T47D (cell line): ENCODE results near the gene COPS9.

Source experiments
- DNase-seq, 2 experiments: peaks; one replicate each; pipeline versions ENCODE4 v3.0.0 to v3.0.0-alpha.2; 2011 to 2012; ENCODE audit warnings: low read depth in 1 of 2, low spot score in 1 of 2
- JUND ChIP-seq: IDR thresholded peaks from 2 replicates; pipeline ENCODE4 v1.6.1; 2012; ENCODE audit warnings: low read depth
- in situ Hi-C: cut with HindIII; loops from 2 replicates; pipeline ENCODE4 v1.10.0; 2016; ENCODE audit warnings: low sequenced_read_pairs, low pct_unique_long_range_greater_than_20kb

Gene COPS9

GRCh38 chr2:240124651-240125030, 11.5 kb downstream of the COPS9 start:
- no peak for TF ChIP-seq JUND
- DNase-seq, result no peak
- in situ Hi-C loops, result no loop called here

- TF ChIP-seq JUND, result no peak
- DNase-seq, result no peak
- in situ Hi-C loops, result no loop called here
Observed at GRCh38 chr2:240123821-240124650, 12.1 kb downstream of the COPS9 start.

- in situ Hi-C loops, result no loop called here
- no peak for TF ChIP-seq JUND
- no peak for DNase-seq
Observed at GRCh38 chr2:240121675-240122074, 14.4 kb downstream of the COPS9 start.

- in situ Hi-C loops, result no loop called here
- DNase-seq, result no peak
- TF ChIP-seq JUND, result no peak
Observed at GRCh38 chr2:240121190-240121589, 14.9 kb downstream of the COPS9 start.

- DNase-seq, result no peak
- in situ Hi-C loops, result no loop called here
- no peak for TF ChIP-seq JUND
Observed at GRCh38 chr2:240114233-240114632, 21.9 kb downstream of the COPS9 start.

GRCh38 chr2:240112914-240113690, 23.0 kb downstream of the COPS9 start:
- no peak for TF ChIP-seq JUND
- DNase-seq, result no peak
- in situ Hi-C loops, result no loop called here

GRCh38 chr2:240111253-240111652, 24.9 kb downstream of the COPS9 start:
- no peak for DNase-seq
- in situ Hi-C loops, result no loop called here

GRCh38 chr2:240109386-240109785, 26.7 kb downstream of the COPS9 start:
- DNase-seq, result no peak
- in situ Hi-C loops, result no loop called here
- no peak for TF ChIP-seq JUND

More at GRCh38 chr2:240111253-240111652, 24.9 kb downstream of the COPS9 start:
- no peak for TF ChIP-seq JUND

- in situ Hi-C loops, result no loop called here
- no peak for TF ChIP-seq JUND
- DNase-seq, result no peak
Observed at GRCh38 chr2:240107477-240107796, 28.7 kb downstream of the COPS9 start.

- TF ChIP-seq JUND, result no peak
- no peak for DNase-seq
- in situ Hi-C loops, result no loop called here
Observed at GRCh38 chr2:240106765-240107476, 29.2 kb downstream of the COPS9 start.

GRCh38 chr2:240105982-240106381, 30.1 kb downstream of the COPS9 start:
- no peak for DNase-seq
- in situ Hi-C loops, result no loop called here
- TF ChIP-seq JUND, result no peak

GRCh38 chr2:240103136-240103535, 33.0 kb downstream of the COPS9 start:
- TF ChIP-seq JUND, result no peak
- DNase-seq, result no peak
- in situ Hi-C loops, result no loop called here

GRCh38 chr2:240098349-240098748, 37.8 kb downstream of the COPS9 start:
- TF ChIP-seq JUND, result no peak
- no peak for DNase-seq
- in situ Hi-C loops, result no loop called here
